ENCODE data around the gene NISCH.

DNA sequence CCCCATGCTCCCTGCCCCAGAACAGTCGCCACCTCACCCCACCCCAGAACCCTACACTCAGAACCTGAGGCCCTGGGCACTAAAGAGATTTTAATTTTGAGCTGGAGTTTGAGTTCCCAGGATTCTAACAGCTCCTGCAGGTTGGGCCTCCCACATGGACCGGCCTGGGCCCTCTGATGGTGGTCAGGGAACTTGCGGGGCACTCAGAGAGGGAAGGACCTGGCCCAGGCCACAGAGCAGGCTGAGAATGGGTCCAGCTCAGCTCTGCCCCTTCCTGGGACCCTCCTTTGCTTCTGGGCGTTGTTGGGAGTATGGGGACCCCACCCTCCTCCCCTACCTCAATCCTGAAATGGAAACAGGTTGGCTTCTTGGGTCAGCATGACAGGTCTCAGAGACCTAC lies 9.4 kb upstream of the NISCH start:
- TF ChIP-seq, protein P1, sequence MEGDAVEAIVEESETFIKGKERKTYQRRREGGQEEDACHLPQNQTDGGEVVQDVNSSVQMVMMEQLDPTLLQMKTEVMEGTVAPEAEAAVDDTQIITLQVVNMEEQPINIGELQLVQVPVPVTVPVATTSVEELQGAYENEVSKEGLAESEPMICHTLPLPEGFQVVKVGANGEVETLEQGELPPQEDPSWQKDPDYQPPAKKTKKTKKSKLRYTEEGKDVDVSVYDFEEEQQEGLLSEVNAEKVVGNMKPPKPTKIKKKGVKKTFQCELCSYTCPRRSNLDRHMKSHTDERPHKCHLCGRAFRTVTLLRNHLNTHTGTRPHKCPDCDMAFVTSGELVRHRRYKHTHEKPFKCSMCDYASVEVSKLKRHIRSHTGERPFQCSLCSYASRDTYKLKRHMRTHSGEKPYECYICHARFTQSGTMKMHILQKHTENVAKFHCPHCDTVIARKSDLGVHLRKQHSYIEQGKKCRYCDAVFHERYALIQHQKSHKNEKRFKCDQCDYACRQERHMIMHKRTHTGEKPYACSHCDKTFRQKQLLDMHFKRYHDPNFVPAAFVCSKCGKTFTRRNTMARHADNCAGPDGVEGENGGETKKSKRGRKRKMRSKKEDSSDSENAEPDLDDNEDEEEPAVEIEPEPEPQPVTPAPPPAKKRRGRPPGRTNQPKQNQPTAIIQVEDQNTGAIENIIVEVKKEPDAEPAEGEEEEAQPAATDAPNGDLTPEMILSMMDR (IDR thresholded peaks at IDR 0.05) = no peak
- no peak for TF ChIP-seq SIN3A (IDR thresholded peaks at IDR 0.05; ENCODE audit: borderline replicate concordance, insufficient read depth, low read depth, low read length)
- TF ChIP-seq POLR2AphosphoS5 (IDR thresholded peaks at IDR 0.05; ENCODE audit: low read depth, low read length) = no peak
- TF ChIP-seq TCF7L2 (IDR thresholded peaks at IDR 0.05; ENCODE audit: low read depth, low read length) = no peak
- TF ChIP-seq, protein P2, sequence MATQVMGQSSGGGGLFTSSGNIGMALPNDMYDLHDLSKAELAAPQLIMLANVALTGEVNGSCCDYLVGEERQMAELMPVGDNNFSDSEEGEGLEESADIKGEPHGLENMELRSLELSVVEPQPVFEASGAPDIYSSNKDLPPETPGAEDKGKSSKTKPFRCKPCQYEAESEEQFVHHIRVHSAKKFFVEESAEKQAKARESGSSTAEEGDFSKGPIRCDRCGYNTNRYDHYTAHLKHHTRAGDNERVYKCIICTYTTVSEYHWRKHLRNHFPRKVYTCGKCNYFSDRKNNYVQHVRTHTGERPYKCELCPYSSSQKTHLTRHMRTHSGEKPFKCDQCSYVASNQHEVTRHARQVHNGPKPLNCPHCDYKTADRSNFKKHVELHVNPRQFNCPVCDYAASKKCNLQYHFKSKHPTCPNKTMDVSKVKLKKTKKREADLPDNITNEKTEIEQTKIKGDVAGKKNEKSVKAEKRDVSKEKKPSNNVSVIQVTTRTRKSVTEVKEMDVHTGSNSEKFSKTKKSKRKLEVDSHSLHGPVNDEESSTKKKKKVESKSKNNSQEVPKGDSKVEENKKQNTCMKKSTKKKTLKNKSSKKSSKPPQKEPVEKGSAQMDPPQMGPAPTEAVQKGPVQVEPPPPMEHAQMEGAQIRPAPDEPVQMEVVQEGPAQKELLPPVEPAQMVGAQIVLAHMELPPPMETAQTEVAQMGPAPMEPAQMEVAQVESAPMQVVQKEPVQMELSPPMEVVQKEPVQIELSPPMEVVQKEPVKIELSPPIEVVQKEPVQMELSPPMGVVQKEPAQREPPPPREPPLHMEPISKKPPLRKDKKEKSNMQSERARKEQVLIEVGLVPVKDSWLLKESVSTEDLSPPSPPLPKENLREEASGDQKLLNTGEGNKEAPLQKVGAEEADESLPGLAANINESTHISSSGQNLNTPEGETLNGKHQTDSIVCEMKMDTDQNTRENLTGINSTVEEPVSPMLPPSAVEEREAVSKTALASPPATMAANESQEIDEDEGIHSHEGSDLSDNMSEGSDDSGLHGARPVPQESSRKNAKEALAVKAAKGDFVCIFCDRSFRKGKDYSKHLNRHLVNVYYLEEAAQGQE (IDR thresholded peaks at IDR 0.05; ENCODE audit: insufficient read depth in 1 of 2, low read depth in 2 of 2, low read length in 1 of 2) = no peak

All from Panc1 (cell line).